GM13977 (cell line): ENCODE measurements around the gene NCBP3.

Source experiments
- DNase-seq: peaks from one replicate; pipeline ENCODE4 v3.0.0; 2012; ENCODE audit warnings: low spot score
- in situ Hi-C: fragments of 300-500 bp; cut with MboI; formaldehyde crosslinking; loops from one replicate; pipeline ENCODE4 v1.12.0; 2022; ENCODE audit warnings: low sequenced_read_pairs, low pct_unique_long_range_greater_than_20kb, mixed read lengths, inconsistent platforms; ENCODE audit not compliant: unreplicated experiment
- TF ChIP-seq, protein P1 (sequence below): IDR thresholded peaks from 2 replicates; pipeline ENCODE4 v1.5.1; 2012; ENCODE audit warnings: mild to moderate bottlenecking, control low read depth; ENCODE audit not compliant: insufficient read depth; ENCODE audit errors: extremely low read depth, missing control alignments

The NCBP3 gene, protein sequence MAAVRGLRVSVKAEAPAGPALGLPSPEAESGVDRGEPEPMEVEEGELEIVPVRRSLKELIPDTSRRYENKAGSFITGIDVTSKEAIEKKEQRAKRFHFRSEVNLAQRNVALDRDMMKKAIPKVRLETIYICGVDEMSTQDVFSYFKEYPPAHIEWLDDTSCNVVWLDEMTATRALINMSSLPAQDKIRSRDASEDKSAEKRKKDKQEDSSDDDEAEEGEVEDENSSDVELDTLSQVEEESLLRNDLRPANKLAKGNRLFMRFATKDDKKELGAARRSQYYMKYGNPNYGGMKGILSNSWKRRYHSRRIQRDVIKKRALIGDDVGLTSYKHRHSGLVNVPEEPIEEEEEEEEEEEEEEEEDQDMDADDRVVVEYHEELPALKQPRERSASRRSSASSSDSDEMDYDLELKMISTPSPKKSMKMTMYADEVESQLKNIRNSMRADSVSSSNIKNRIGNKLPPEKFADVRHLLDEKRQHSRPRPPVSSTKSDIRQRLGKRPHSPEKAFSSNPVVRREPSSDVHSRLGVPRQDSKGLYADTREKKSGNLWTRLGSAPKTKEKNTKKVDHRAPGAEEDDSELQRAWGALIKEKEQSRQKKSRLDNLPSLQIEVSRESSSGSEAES

DNA sequence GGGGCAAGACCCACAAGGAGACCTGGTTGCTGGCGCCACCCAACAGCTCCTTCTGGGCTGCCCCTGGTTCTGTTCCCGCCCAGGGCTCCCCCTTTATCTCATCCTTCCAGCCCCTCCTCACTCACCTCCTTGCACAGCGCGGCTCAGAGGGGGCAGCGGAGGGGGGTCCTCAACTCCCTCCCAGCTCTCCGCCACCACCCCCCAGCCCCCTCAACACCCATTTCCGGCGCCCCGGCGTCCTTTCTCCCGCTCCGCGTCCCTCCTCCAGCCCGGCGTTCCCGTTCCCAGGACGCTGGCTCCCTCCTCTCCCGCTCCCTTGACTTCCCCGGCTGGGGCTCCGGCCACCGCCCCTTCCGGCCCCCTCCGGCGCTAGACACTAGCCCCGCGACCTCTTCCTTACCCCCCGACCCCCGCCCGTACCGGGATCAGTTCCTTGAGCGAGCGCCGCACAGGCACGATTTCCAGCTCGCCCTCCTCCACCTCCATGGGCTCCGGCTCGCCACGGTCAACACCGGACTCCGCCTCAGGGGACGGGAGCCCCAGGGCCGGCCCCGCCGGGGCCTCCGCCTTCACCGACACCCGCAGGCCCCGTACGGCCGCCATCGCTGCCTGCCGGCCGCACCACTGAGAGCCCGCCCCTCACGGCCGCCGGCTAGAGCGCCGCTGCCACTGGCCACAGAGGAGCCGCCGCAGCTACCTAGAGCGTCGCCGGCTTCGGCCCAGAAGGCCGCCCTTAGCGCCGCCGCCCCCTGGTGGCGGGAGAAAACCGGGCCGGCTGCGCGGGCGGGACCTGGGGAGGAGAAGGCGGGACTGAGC lies at the start of gene NCBP3:
Gene NCBP3 (minus strand): TSS at position 626 of the 816 bp plus-strand sequence. CDS start 23 bp downstream, at position 603.
- DNase-seq: peak; percentile 98
- in situ Hi-C loops: no loop called here
- TF ChIP-seq, protein P1, sequence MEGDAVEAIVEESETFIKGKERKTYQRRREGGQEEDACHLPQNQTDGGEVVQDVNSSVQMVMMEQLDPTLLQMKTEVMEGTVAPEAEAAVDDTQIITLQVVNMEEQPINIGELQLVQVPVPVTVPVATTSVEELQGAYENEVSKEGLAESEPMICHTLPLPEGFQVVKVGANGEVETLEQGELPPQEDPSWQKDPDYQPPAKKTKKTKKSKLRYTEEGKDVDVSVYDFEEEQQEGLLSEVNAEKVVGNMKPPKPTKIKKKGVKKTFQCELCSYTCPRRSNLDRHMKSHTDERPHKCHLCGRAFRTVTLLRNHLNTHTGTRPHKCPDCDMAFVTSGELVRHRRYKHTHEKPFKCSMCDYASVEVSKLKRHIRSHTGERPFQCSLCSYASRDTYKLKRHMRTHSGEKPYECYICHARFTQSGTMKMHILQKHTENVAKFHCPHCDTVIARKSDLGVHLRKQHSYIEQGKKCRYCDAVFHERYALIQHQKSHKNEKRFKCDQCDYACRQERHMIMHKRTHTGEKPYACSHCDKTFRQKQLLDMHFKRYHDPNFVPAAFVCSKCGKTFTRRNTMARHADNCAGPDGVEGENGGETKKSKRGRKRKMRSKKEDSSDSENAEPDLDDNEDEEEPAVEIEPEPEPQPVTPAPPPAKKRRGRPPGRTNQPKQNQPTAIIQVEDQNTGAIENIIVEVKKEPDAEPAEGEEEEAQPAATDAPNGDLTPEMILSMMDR: peak; percentile 96

DNA sequence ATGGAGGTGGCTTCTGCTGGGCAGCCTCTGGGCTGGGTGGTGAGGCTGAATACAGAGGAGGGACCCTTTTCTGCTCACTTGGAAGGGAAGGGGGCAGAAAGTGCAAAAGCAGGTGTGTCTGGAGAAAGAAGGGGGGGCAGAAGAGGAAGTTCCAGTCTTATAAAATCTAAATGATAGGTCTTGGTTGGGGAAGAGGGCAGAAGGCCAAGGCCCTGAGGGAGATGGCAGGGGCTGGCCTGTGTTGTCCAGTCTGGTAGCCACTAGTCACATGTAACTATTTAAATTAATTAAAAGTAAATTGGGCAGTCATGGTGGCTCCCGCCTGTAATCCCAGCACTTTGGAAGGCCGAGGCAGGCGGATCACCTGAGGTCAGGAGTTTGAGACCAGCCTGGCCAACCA lies 49.3 kb upstream of the NCBP3 start:
- DNase-seq: no peak
- in situ Hi-C loops: no loop called here
- TF ChIP-seq, protein P1: no peak

DNA sequence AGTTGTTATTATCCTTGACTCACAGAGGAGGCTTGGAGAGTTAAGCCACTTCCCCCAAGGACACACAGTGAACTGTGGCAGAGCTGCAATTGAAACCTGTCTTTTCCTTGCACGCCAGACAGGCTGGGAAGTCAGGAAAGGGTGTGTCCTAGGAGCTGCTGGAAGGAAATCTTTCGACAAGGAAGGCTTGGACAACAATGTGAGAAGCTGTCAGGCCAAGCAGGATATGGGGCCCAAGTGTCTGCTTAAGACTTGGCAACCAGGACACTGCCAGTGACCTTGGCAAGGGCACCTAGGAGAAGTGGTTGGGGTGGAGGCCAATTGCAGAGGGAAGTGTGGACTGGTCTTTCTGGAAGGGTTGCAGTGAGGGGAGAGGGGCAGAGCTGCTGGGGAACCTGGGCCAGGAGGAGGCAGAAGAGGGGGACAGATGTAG lies 48.9 kb upstream of the NCBP3 start:
- in situ Hi-C loops: no loop called here
- DNase-seq: no peak
- TF ChIP-seq, protein P1: no peak

DNA sequence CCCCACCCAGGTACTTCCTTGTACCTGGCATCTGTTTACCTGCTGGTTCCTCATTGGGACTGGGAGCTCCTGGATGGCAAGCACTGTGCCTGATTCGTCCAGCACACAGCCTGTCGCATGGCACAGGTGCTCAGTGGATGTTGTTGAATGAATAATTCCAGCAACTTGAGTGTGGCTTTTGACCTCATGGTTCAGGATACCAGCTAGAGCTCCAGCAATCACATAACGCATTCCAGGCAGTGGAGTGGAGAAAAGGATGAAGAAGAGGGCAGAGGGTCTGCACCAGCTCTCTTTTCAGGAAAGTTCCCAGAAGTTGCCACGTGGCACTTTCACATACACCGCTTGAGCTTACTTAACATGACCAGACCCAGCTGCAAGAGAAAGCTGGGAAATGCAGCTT lies 48.1 kb upstream of the NCBP3 start:
- DNase-seq: no peak
- TF ChIP-seq, protein P1: no peak
- in situ Hi-C loops: no loop called here

DNA sequence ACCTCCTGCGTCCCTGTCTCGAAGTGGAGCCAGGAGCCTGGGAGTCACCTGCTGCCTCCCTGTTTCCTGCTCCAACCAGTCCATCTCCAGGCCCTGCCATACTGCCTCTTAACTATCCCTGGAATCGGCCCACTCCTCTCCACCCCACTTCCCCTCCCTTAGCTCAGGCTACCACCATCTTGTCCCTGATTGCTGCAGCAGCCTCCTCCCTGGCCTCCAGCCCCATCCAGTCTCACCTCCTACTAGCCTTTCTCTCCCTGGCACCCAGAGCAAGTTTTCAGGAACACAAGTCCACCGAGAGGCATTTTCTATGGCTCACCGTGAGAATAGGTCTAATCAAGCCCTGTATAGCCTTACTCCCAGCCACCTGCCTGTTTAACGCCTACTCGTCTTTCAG lies 47.7 kb upstream of the NCBP3 start:
- in situ Hi-C loops: no loop called here
- TF ChIP-seq, protein P1: no peak
- DNase-seq: no peak

DNA sequence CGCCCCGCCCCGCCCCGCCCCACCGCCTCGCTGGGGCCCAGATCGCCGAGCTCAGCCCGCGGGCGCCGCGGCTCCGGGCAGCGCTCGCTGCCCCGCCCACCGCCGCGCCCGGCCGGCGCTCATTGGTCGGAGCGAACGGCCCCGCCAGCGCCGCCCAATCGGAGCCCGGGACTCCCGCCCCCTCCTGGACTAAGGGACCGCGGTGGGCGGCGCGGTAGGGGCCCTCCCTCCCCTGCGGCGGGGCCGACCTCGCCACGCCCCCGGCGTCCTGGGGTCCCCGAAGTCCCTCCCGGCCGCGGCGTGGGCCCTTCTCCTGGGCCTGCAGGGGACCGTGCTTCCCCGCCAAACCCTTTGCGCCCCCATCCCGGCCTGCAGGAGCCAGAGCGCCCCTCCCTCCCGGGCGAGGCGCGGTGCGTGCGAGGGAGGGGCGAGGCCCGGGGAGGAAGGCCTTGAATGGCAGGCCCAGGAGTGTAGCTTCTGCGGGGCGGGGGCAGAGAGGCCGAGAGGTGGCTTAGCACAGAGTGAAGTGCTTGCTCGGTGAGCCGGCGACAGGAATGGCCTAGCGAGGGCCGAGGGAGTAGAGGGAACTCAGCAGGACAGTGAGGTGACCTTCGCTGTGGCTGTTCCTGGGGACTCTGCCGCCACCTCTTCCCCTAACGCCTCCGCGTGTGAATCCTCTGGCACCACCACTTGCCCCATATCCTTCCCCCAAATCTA lies 47.1 kb upstream of the NCBP3 start, which contains the start of gene CAMKK1:
Gene CAMKK1 (minus strand): TSS at position 51 of the 717 bp plus-strand sequence. CDS start 7,366 bp downstream, outside the sequence.
- TF ChIP-seq, protein P1: no peak
- DNase-seq: peak; percentile 100
- in situ Hi-C loops: no loop called here
